ENCODE measurements around the gene RAB4B.

The RAB4B gene

DNA sequence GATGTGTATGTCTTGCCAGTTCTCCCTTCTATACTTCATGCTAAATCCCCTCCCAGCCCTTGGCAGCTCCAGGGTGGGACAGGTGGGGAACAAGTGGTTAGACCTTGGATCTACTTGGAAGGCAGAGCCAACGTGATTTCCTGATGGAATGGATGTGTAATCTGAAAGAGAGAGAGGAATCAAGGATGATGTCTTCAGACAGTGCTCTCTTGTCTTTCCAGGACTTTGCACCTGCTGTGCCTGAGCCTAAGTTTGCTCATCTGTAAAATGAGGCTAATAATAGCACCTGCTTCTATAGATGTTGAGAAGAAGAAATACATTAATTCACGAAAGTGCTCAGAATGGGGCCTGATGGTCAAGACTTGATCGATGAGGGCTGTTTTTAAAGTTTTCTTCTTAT lies 13.9 kb downstream of the RAB4B start:
- Histone ChIP-seq H3K9me3 (ENCODE audit: insufficient read depth, low read depth, low read length) (no peaks in the 10 kb centered on the region), H3F3A (ENCODE audit: low read depth) (no peaks in the 10 kb centered on the region), H4K20me1 (ENCODE audit: insufficient read depth, low read length, poor library complexity, severe bottlenecking) (no peaks in the 10 kb centered on the region), H3K9ac (ENCODE audit: low read depth, low read length, poor library complexity, severe bottlenecking) (no peak overlapping the region), H3K36me3 (ENCODE audit: insufficient read depth, low read length) (no peaks in the 10 kb centered on the region), H2AFZ (ENCODE audit: low read length) (no peak overlapping the region), H3K79me2 (ENCODE audit: insufficient read depth, low read length) (no peaks in the 10 kb centered on the region), H3K4me1 (ENCODE audit: insufficient read depth, low read length, poor library complexity, severe bottlenecking) (no peaks in the 10 kb centered on the region), H3K4me2 (ENCODE audit: low read depth, low read length, poor library complexity, severe bottlenecking) (no peak overlapping the region), H3K9me2 (replicated peaks; ENCODE audit: low read depth, low read length) (no peaks in the 10 kb centered on the region), H3K27me3 (ENCODE audit: insufficient read depth, low read length, poor library complexity, severe bottlenecking) (no peaks in the 10 kb centered on the region), H3K4me3 (ENCODE audit: low read length, poor library complexity, severe bottlenecking) (no peak overlapping the region)
- TF ChIP-seq, protein P1, sequence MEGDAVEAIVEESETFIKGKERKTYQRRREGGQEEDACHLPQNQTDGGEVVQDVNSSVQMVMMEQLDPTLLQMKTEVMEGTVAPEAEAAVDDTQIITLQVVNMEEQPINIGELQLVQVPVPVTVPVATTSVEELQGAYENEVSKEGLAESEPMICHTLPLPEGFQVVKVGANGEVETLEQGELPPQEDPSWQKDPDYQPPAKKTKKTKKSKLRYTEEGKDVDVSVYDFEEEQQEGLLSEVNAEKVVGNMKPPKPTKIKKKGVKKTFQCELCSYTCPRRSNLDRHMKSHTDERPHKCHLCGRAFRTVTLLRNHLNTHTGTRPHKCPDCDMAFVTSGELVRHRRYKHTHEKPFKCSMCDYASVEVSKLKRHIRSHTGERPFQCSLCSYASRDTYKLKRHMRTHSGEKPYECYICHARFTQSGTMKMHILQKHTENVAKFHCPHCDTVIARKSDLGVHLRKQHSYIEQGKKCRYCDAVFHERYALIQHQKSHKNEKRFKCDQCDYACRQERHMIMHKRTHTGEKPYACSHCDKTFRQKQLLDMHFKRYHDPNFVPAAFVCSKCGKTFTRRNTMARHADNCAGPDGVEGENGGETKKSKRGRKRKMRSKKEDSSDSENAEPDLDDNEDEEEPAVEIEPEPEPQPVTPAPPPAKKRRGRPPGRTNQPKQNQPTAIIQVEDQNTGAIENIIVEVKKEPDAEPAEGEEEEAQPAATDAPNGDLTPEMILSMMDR (conservative IDR thresholded peaks at IDR 0.05; ENCODE audit: low read length), result no peak
- no peak for TF ChIP-seq EZH2phosphoT487 (IDR thresholded peaks at IDR 0.05; ENCODE audit: borderline replicate concordance)

DNA sequence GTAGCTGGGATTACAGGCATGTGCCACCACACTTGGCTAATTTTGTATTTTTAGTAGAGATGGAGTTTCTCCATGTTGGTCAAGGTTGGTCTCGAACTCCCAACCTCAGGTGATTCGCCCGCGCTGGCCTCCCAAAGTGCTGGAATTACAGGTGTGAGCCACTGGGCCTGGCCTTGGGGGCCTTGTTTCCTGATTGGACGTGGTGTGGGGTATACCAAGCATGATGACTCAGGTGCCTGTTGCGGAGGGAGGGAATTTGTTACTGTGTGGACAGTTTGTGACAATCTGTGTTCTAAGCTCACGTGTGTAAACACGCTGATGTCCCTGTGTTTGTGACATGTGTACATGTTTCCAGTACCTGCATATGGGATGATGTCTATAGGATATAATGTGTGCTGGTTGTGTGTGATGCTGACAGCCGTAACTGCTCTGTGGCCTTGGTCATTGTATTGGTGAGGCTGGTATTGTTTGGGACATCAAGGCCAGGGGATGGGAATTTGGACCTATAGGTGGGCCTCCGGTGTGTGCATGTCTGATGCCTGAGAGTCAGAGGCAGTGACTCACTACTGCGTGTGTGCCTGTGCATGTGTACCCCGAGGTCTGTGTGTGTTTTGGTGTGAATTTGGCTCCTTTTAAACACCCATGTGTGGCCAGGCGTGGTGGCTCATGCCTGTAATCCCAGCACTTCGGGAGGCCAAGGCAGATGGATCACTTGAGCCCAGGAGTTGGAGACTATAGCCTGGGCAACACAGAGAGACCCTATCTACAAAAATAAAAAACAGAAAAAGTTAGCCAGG lies 19.3 kb downstream of the RAB4B start:
- Histone ChIP-seq H3K4me3 (ENCODE audit: low read length, poor library complexity, severe bottlenecking) (peak overlapping the region; percentile 82), H3K27me3 (ENCODE audit: insufficient read depth, low read length, poor library complexity, severe bottlenecking) (no peaks in the 10 kb centered on the region), H2AFZ (ENCODE audit: low read length) (peak overlapping the region; percentile 95; the same call in 1 of the 2 replicates), H3K9me2 (replicated peaks; ENCODE audit: low read depth, low read length) (no peaks in the 10 kb centered on the region), H3K9ac (ENCODE audit: low read depth, low read length, poor library complexity, severe bottlenecking) (peak overlapping the region; percentile 81), H3K4me1 (ENCODE audit: insufficient read depth, low read length, poor library complexity, severe bottlenecking) (peaks cover 30% of the 10 kb centered on the region), H3K9me3 (ENCODE audit: insufficient read depth, low read depth, low read length) (no peaks in the 10 kb centered on the region), H4K20me1 (ENCODE audit: insufficient read depth, low read length, poor library complexity, severe bottlenecking) (peaks cover 30% of the 10 kb centered on the region), H3K4me2 (ENCODE audit: low read depth, low read length, poor library complexity, severe bottlenecking) (peak overlapping the region; percentile 78), H3K36me3 (ENCODE audit: insufficient read depth, low read length) (no peaks in the 10 kb centered on the region), H3K79me2 (ENCODE audit: insufficient read depth, low read length) (peaks cover 34% of the 10 kb centered on the region), H3F3A (ENCODE audit: low read depth) (0 out of 2 replicates have a peak, but pooled peaks cover 3% of the 10 kb centered on the region)
- TF ChIP-seq EZH2phosphoT487 (IDR thresholded peaks at IDR 0.05; ENCODE audit: borderline replicate concordance), result no peak
- TF ChIP-seq, protein P1 (conservative IDR thresholded peaks at IDR 0.05; ENCODE audit: low read length), result no peak

DNA sequence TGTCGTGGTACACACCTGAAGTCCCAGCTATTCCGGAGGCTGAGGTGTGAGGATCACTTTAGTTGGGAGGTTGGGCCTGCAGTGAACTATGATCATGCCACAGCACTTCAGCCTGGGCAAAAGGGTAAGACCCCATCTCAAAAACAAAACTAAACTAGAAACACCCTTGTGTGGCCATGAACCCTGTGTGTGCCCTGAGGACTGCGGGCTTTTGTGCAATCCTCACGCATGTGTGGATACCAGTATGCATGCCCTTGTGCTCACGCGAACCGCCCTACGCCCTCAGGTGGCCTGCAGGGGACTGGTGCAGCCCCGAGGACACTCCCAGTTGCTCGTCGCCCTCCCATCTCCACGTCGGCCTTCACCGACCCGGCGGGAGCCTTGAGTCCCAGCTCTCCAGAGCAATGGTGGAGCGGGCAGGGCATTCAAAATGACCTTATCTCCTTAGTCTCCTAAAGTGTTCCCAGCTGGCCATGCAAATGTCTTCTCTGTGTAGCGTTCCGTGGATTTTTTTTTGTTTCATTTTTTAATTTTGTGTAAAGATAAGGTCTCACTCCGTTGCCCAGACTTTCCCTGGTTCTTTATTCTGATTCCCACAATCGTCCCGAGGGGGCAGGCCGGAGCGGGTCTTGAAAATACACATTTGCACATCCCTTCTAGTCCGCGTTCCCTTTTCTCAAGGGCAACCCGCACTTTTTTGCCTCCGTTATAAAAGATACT lies 20.1 kb downstream of the RAB4B start:
- H3K27me3 ChIP-seq (ENCODE audit: insufficient read depth, low read length, poor library complexity, severe bottlenecking), result no peaks in the 10 kb centered on the region
- H3F3A ChIP-seq (ENCODE audit: low read depth), result 0 out of 2 replicates have a peak, but pooled peaks cover 3% of the 10 kb centered on the region
- H3K9me3 ChIP-seq (ENCODE audit: insufficient read depth, low read depth, low read length), result no peaks in the 10 kb centered on the region
- peaks cover 38% of the 10 kb centered on the region for H3K4me1 ChIP-seq (ENCODE audit: insufficient read depth, low read length, poor library complexity, severe bottlenecking)
- H3K9me2 ChIP-seq (replicated peaks; ENCODE audit: low read depth, low read length), result no peaks in the 10 kb centered on the region
- H3K79me2 ChIP-seq (ENCODE audit: insufficient read depth, low read length), result peaks cover 41% of the 10 kb centered on the region
- TF ChIP-seq, protein P1 (conservative IDR thresholded peaks at IDR 0.05; ENCODE audit: low read length), result peak; percentile 56
- TF ChIP-seq EZH2phosphoT487 (IDR thresholded peaks at IDR 0.05; ENCODE audit: borderline replicate concordance), result no peak
- peak overlapping the region; percentile 95 for H2AFZ ChIP-seq (ENCODE audit: low read length)
- H3K36me3 ChIP-seq (ENCODE audit: insufficient read depth, low read length), result no peaks in the 10 kb centered on the region
- peak overlapping the region; percentile 82 for H3K4me3 ChIP-seq (ENCODE audit: low read length, poor library complexity, severe bottlenecking)
- peak overlapping the region; percentile 78 for H3K4me2 ChIP-seq (ENCODE audit: low read depth, low read length, poor library complexity, severe bottlenecking)
- H4K20me1 ChIP-seq (ENCODE audit: insufficient read depth, low read length, poor library complexity, severe bottlenecking), result peaks cover 38% of the 10 kb centered on the region
- H3K9ac ChIP-seq (ENCODE audit: low read depth, low read length, poor library complexity, severe bottlenecking), result peak overlapping the region; percentile 81

All from Loucy (cell line).